Mucosa of stomach (tissue), 1 donor: ENCODE results near the gene SLC24A1.

Experiments used
- H3K27me3 ChIP-seq: one replicate; pipeline ENCODE4 v1.7.0; 2013; ENCODE audit warnings: mild to moderate bottlenecking, low read length; ENCODE audit not compliant: control insufficient read depth, insufficient read depth
- H3K36me3 ChIP-seq: one replicate; pipeline ENCODE4 v1.7.0; 2013; ENCODE audit warnings: low read length; ENCODE audit not compliant: control insufficient read depth, insufficient read depth
- H3K4me1 ChIP-seq: one replicate; pipeline ENCODE4 v1.7.0; 2013; ENCODE audit warnings: mild to moderate bottlenecking, low read length; ENCODE audit not compliant: control insufficient read depth, insufficient read depth
- H3K4me3 ChIP-seq: one replicate; pipeline ENCODE4 v1.7.0; 2013; ENCODE audit warnings: low read length
- H3K9ac ChIP-seq: one replicate; pipeline ENCODE4 v1.7.0; 2013; ENCODE audit warnings: mild to moderate bottlenecking, low read length, moderate library complexity
- H3K9me3 ChIP-seq: one replicate; pipeline ENCODE4 v1.7.0; 2013; ENCODE audit warnings: mild to moderate bottlenecking, low read length, moderate library complexity; ENCODE audit not compliant: control insufficient read depth
- donor health status: Pancreatic carcinoma.

Gene SLC24A1

GRCh38 chr15:65642594-65642993 is 20.9 kb downstream of the SLC24A1 start:
- H3K36me3 ChIP-seq, result no peaks in the 10 kb centered on the region
- H3K9ac ChIP-seq, result no peak overlapping the region
- no peaks in the 10 kb centered on the region for H3K27me3 ChIP-seq

GRCh38 chr15:65644282-65644681 is 22.5 kb downstream of the SLC24A1 start:
- Histone ChIP-seq H3K9ac (no peak overlapping the region), H3K4me1 (peaks cover 8% of the 10 kb centered on the region), H3K36me3 (no peaks in the 10 kb centered on the region), H3K9me3 (no peaks in the 10 kb centered on the region), H3K27me3 (no peaks in the 10 kb centered on the region), H3K4me3 (no peak overlapping the region)

More at GRCh38 chr15:65642594-65642993, 20.9 kb downstream of the SLC24A1 start:
- no peaks in the 10 kb centered on the region for H3K9me3 ChIP-seq
- H3K4me1 ChIP-seq, result peaks cover 8% of the 10 kb centered on the region
- H3K4me3 ChIP-seq, result no peak overlapping the region

- Histone ChIP-seq H3K4me3 (no peak overlapping the region), H3K27me3 (no peaks in the 10 kb centered on the region), H3K4me1 (peaks cover 8% of the 10 kb centered on the region), H3K9me3 (no peaks in the 10 kb centered on the region), H3K36me3 (no peaks in the 10 kb centered on the region), H3K9ac (no peak overlapping the region)
These were observed 23.7 kb downstream of the SLC24A1 start for GRCh38 chr15:65645392-65645791.

DNA sequence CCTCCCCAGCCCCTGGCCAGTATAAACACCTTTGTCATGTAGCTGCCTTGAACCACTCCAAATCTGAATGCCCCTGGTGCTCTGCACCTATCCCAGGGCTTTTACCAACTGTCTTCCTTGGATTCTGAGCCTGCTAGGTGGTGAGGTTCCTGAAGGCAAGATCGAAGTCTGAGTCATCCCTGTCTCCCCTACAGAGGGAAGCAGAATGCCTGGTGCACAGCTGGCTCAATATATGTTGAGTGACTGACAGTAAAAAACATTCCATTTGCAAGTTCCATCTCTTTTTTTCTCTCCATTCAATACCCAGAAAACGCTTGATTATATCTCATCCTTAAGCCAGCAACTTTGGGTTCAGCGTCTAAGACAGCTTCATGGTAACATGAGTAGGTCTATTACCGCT is 24.7 kb downstream of the SLC24A1 start:
- no peaks in the 10 kb centered on the region for H3K36me3 ChIP-seq
- H3K27me3 ChIP-seq, result no peaks in the 10 kb centered on the region
- H3K9me3 ChIP-seq, result no peaks in the 10 kb centered on the region
- H3K4me1 ChIP-seq, result peaks cover 8% of the 10 kb centered on the region
- H3K4me3 ChIP-seq, result no peak overlapping the region
- H3K9ac ChIP-seq, result no peak overlapping the region

DNA sequence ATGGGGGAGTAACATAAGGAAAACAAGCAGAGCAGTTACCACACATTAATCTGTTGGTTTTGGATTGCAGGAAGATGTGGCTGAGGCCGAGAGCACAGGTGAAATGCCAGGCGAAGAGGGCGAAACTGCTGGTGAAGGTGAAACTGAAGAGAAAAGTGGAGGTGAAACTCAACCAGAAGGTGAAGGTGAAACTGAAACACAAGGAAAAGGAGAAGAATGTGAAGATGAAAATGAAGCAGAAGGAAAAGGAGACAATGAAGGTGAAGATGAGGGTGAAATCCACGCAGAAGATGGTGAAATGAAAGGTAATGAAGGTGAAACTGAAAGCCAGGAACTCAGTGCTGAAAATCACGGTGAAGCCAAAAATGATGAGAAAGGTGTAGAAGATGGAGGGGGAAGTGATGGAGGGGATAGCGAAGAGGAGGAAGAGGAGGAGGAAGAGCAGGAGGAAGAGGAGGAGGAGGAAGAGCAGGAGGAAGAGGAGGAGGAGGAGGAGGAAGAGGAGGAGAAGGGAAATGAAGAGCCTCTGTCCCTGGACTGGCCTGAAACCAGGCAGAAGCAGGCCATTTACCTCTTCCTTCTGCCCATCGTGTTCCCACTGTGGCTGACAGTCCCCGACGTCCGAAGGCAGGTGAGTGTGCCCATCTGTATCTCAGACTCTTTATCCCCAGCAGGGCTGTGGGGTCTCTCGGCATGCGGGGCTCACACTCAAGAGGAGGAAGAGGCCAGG is 28.7 kb downstream of the SLC24A1 start:
- Histone ChIP-seq H3K4me1 (no peaks in the 10 kb centered on the region), H3K36me3 (no peaks in the 10 kb centered on the region), H3K9ac (no peak overlapping the region), H3K9me3 (no peaks in the 10 kb centered on the region), H3K27me3 (no peaks in the 10 kb centered on the region), H3K4me3 (no peak overlapping the region)

DNA sequence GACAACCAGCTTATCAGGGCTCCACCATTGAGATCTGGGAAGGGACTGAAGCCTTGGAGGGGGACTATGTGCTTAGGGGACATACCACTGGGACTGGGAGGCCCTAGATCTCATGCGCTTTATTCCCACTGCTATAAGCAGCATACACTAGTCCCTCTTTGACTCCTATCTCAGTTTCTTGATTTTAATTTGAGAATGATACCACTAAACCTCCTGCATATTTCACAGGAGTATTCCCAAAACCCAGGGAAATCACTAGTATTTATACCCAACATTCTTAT is 29.2 kb downstream of the SLC24A1 start:
- Histone ChIP-seq H3K36me3 (no peaks in the 10 kb centered on the region), H3K27me3 (no peaks in the 10 kb centered on the region), H3K4me1 (no peaks in the 10 kb centered on the region), H3K9ac (no peak overlapping the region), H3K4me3 (no peak overlapping the region), H3K9me3 (no peaks in the 10 kb centered on the region)

DNA sequence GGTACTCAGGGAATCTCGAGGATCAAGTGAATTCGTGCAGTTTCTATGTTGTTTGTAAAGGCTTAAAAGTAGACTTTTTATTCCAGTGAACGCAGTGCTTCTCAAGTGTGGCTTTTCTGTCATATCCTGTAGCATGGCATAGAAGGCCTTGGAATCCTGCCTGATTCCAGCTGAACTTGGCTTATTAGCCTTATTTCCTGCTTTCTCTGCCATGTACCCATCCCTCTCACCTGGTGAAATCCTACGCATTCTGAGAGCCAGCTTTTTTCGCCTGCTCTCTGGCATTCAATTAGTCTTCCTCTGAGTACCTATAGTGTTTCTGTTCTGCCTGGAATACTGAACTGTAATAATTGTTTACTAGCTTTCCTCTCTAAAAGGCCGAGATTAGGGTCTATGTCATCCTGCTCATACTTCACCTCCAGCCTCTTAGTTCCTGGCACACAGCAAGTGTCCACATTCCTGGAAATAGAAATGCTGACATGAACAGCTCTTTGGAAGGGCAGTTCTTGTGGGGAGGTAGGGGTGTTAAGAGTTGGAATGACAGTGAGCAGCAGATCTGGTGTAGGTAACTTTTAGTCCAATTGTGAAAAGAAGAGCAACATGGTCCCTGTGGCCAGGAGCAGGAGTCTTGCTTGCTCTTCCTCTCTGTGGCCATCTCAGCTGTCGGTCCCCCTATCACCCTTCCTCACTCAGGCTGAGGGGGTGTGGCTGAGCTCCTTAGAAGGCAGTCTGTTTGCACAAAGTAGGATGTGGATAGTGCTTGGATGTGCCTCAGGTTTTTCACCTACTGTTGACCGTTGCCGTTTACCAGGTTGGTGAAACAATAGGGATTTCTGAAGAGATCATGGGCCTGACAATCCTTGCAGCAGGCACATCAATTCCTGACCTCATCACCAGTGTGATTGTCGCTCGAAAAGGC is 30.4 kb downstream of the SLC24A1 start:
- Histone ChIP-seq H3K36me3 (no peaks in the 10 kb centered on the region), H3K9me3 (no peaks in the 10 kb centered on the region), H3K9ac (no peak overlapping the region), H3K27me3 (no peaks in the 10 kb centered on the region), H3K4me3 (no peak overlapping the region), H3K4me1 (no peaks in the 10 kb centered on the region)

DNA sequence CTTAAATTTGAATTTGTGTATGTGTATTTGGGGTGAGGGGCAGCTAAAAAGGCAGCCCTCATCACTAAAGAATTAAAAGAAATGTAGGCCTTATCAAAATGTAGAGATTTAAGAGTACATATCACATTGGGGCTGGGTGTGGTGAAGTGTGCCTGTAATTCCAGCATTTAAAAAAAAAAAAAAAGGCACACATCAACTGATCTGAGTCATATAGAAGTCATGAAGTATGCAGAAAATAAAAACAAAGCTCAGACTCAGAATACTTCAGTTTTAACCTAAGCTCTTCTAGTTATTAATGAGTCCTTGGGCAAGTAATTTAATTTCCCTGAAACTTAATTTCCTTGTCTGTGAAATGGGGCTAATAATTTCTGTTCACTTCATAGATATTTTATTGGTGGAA is 31.6 kb downstream of the SLC24A1 start:
- H3K4me1 ChIP-seq, result no peaks in the 10 kb centered on the region
- H3K27me3 ChIP-seq, result no peaks in the 10 kb centered on the region
- H3K9me3 ChIP-seq, result no peaks in the 10 kb centered on the region
- H3K36me3 ChIP-seq, result no peaks in the 10 kb centered on the region
- H3K9ac ChIP-seq, result no peak overlapping the region
- no peak overlapping the region for H3K4me3 ChIP-seq

GRCh38 chr15:65653801-65654521 is 32.2 kb downstream of the SLC24A1 start:
- H3K4me1 ChIP-seq, result no peaks in the 10 kb centered on the region
- H3K36me3 ChIP-seq, result no peaks in the 10 kb centered on the region
- H3K9ac ChIP-seq, result no peak overlapping the region
- H3K4me3 ChIP-seq, result no peak overlapping the region
- no peaks in the 10 kb centered on the region for H3K9me3 ChIP-seq
- H3K27me3 ChIP-seq, result no peaks in the 10 kb centered on the region

DNA sequence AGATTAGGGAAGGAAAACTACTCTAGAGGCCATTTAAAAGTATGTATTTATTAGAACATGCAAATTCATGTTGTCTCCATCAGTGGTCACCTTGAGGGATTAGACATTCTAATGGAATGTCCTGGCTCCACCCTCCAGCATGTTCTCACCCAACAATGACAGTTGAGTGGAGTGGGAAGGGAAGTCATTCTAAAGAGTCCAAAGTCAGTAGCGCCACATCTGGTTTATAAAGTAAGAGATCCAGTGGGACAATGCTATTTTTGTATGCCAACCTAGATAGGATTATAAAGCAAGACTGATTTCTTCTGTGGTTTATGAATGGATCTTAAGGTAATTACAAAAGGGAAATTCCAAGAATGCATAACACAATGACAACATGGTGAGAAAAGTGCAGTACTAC is 33.3 kb downstream of the SLC24A1 start:
- Histone ChIP-seq H3K9ac (no peak overlapping the region), H3K9me3 (no peaks in the 10 kb centered on the region), H3K27me3 (no peaks in the 10 kb centered on the region), H3K4me3 (no peak overlapping the region), H3K36me3 (no peaks in the 10 kb centered on the region), H3K4me1 (no peaks in the 10 kb centered on the region)

DNA sequence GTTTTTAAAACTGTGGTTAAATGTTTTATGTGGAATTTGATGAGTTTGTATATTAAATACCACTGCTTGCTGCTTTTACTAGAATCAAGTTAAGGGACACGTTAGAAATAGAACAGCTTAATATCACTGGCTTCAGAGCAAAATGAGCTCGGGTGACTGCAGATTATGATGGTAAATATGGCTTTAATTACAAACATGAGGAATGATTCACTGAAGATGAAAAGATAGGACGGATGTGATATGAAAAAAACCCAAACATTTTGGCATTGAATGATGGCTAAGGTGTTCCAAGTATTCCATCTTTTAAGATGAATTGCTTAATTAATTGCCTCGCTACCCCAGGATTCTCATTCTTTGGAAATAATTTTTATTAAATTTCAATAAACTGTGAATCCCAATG is 33.7 kb downstream of the SLC24A1 start:
- Histone ChIP-seq H3K9ac (no peak overlapping the region), H3K36me3 (no peaks in the 10 kb centered on the region), H3K27me3 (no peaks in the 10 kb centered on the region), H3K9me3 (no peaks in the 10 kb centered on the region), H3K4me1 (no peaks in the 10 kb centered on the region), H3K4me3 (no peak overlapping the region)

DNA sequence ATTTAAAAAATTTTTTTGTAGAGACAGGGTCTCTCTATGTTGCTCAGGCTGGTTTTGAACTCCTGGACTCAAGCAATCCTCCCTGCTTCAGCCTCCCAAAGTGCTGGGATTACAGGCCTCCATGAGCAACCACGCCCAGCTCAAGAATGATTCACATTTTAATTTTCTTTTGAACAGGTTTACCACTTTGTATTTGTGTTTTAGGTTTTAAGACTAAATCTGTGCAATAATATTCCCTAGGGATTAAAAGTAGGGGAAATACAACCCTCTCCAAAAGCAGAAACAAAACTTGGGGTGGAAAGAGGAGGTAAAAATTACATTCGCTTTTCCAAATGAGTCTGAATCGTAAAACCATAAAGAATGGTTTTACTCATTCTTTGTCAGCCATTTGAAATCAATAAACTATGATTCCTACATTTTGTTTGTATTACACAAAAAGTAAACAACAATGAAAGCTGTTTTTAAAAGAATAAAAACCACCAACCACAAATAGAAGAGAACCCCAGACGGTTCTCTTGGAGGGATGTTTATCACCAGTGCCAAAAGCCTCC is 37.8 kb downstream of the SLC24A1 start:
- H3K36me3 ChIP-seq, result no peaks in the 10 kb centered on the region
- no peaks in the 10 kb centered on the region for H3K27me3 ChIP-seq
- no peak overlapping the region for H3K4me3 ChIP-seq
- H3K9ac ChIP-seq, result no peak overlapping the region
- H3K4me1 ChIP-seq, result no peaks in the 10 kb centered on the region
- no peaks in the 10 kb centered on the region for H3K9me3 ChIP-seq
